GM19467 (cell line): ENCODE data around the gene MPPED1.

Experiments
- ATAC-seq: cut with Tn5 transposase; IDR thresholded peaks from one replicate; pipeline ENCODE4 v1.9.1; 2021; ENCODE audit warnings: mild to moderate bottlenecking, moderate library complexity; ENCODE audit not compliant: unreplicated experiment

Gene MPPED1

GRCh38 chr22:43514476-43515157 lies 102.8 kb downstream of the MPPED1 start:
- ATAC-seq, result no peak

- no peak for ATAC-seq
Observed at GRCh38 chr22:43515411-43515810, 103.6 kb downstream of the MPPED1 start.

- ATAC-seq, result no peak
Observed at GRCh38 chr22:43515902-43516301, 104.1 kb downstream of the MPPED1 start.

GRCh38 chr22:43516386-43516785 lies 104.6 kb downstream of the MPPED1 start:
- no peak for ATAC-seq

- ATAC-seq, result no peak
Observed at GRCh38 chr22:43516996-43517635, 105.3 kb downstream of the MPPED1 start.

- ATAC-seq, result no peak
Observed at GRCh38 chr22:43520632-43521039, 108.8 kb downstream of the MPPED1 start.

GRCh38 chr22:43521716-43522115 lies 109.9 kb downstream of the MPPED1 start:
- no peak for ATAC-seq

- no peak for ATAC-seq
Observed at GRCh38 chr22:43526117-43526655, 114.4 kb downstream of the MPPED1 start.

- no peak for ATAC-seq
Observed at GRCh38 chr22:43526946-43527345, 115.1 kb downstream of the MPPED1 start.

GRCh38 chr22:43528601-43529360 lies 117.0 kb downstream of the MPPED1 start:
- ATAC-seq, result no peak

- ATAC-seq, result no peak
Observed at GRCh38 chr22:43529461-43529860, 117.6 kb downstream of the MPPED1 start.

GRCh38 chr22:43529934-43530333 lies 118.1 kb downstream of the MPPED1 start:
- ATAC-seq, result no peak

GRCh38 chr22:43530349-43531201 lies 118.8 kb downstream of the MPPED1 start:
- ATAC-seq, result no peak

- ATAC-seq, result no peak
Observed at GRCh38 chr22:43531651-43532050, 119.8 kb downstream of the MPPED1 start.

GRCh38 chr22:43532301-43533155 lies 120.7 kb downstream of the MPPED1 start:
- no peak for ATAC-seq

GRCh38 chr22:43533156-43533530 lies 121.3 kb downstream of the MPPED1 start:
- no peak for ATAC-seq

- ATAC-seq, result no peak
Observed at GRCh38 chr22:43533656-43534428, 122.0 kb downstream of the MPPED1 start.

GRCh38 chr22:43534916-43535315 lies 123.1 kb downstream of the MPPED1 start:
- ATAC-seq, result no peak

- no peak for ATAC-seq
Observed at GRCh38 chr22:43535336-43535735, 123.5 kb downstream of the MPPED1 start.
